ENCODE results near the gene SNPH. TPM values are rescaled to one million over a fixed set of nuclear protein-coding genes. Genes with fewer than 3 reads are reported as not detected.

Gene SNPH
- total RNA-seq, 4 donors from 2014 or later, result 1.5 to 2.0 (median 1.7) TPM

DNA sequence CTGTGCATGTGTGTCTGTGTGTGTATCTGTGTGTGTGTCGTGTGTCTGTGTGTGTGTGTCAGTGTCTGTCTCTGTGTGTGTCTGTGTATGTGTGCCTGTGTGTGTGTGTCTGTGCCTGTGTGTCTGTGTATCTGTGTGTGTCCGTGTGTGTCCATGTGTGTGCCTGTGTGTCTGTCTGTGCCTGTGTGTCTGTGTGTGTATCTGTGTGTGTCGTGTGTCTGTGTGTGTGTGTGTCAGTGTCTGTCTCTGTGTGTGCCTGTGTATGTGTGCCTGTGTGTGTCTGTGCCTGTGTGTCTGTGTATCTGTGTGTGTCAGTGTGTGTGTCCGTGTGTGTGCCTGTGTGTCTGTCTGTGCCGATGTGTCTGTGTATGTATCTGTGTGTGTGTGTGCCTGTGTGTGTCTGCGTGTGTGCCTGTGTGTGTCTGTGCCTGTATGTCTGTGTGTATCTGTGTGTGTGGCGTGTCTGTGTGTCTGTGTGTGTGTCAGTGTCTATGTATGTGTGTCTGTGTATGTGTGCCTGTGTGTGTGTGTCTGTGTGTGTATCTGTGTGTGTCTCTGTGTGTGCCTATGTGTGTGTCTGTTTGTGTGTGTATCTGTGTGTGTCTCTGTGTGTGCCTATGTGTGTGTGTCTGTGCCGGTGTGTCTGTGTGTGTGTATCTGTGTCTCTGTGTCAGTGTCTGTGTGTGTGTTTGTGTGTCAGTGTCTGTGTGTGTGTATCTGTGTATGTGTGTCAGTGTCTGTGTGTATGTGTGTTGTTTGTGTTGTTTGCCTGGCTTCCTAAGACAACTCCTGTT, 11.6 kb downstream of the SNPH start:
- TF ChIP-seq, protein P1, sequence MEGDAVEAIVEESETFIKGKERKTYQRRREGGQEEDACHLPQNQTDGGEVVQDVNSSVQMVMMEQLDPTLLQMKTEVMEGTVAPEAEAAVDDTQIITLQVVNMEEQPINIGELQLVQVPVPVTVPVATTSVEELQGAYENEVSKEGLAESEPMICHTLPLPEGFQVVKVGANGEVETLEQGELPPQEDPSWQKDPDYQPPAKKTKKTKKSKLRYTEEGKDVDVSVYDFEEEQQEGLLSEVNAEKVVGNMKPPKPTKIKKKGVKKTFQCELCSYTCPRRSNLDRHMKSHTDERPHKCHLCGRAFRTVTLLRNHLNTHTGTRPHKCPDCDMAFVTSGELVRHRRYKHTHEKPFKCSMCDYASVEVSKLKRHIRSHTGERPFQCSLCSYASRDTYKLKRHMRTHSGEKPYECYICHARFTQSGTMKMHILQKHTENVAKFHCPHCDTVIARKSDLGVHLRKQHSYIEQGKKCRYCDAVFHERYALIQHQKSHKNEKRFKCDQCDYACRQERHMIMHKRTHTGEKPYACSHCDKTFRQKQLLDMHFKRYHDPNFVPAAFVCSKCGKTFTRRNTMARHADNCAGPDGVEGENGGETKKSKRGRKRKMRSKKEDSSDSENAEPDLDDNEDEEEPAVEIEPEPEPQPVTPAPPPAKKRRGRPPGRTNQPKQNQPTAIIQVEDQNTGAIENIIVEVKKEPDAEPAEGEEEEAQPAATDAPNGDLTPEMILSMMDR (IDR thresholded peaks at IDR 0.05; ENCODE audit: low read depth), result no peak

GRCh38 chr20:1278993-1279392, 12.9 kb downstream of the SNPH start:
- TF ChIP-seq, protein P1 (IDR thresholded peaks at IDR 0.05; ENCODE audit: low read depth), result no peak

- TF ChIP-seq, protein P1 (IDR thresholded peaks at IDR 0.05; ENCODE audit: low read depth), result no peak
Measured at GRCh38 chr20:1280195-1281102, 14.4 kb downstream of the SNPH start.

DNA sequence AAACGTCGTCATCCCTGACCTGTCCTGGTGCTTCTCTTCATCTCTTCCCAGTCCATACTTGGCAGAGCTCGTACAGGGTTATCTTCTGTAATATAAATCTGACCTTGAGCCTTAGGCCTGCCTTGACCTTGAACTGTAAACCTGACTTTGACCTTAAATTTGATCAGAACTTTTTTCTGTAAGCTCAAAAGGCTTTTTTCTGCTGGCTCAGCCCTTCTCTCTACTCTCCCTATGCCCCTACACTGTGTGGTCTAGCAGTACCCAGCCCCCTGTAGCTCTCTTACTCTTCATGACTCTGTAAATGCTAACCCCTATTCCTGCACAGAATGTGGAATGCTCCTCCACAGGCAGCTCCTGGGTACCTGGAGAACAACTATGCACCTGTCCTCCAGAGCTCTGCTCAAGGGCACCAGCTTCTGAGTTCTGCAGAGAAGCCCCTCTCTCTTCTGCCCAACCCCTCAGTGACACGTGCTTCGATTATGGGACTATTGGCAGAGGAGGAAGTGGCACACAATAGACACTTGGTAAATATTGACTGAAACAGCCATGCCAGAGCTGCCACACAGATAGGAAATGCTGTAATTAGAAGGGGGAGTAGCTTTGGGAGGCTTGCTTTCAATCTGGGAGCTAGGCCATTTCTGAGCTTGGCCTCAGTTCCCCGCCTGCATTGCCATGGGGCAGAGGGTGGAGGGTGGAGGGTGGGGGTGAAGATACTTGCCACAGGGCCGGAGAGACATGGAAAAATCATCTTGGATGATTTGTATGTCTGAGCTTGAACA, 15.4 kb downstream of the SNPH start:
- TF ChIP-seq, protein P1 (IDR thresholded peaks at IDR 0.05; ENCODE audit: low read depth), result no peak

DNA sequence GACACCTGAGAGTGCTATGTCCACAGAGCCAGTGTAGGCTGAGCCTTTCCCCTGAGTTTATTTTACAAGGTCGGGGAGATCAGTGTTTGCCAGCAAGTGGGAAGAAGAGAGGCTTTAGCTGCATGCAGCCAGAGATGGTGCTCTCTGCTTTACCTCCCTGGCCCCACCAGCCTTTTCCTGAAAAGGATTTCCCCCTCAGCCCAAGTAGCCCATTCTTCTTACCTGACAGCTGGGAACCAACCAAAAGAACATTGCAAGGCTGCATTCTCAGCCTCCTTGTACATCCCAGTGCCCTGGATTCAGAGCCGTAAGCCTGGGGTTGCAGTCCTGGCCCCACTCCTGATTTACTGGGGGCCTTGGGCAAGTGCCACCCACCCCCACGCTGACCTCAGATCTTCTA, 16.9 kb downstream of the SNPH start:
- TF ChIP-seq, protein P1 (IDR thresholded peaks at IDR 0.05; ENCODE audit: low read depth), result no peak

DNA sequence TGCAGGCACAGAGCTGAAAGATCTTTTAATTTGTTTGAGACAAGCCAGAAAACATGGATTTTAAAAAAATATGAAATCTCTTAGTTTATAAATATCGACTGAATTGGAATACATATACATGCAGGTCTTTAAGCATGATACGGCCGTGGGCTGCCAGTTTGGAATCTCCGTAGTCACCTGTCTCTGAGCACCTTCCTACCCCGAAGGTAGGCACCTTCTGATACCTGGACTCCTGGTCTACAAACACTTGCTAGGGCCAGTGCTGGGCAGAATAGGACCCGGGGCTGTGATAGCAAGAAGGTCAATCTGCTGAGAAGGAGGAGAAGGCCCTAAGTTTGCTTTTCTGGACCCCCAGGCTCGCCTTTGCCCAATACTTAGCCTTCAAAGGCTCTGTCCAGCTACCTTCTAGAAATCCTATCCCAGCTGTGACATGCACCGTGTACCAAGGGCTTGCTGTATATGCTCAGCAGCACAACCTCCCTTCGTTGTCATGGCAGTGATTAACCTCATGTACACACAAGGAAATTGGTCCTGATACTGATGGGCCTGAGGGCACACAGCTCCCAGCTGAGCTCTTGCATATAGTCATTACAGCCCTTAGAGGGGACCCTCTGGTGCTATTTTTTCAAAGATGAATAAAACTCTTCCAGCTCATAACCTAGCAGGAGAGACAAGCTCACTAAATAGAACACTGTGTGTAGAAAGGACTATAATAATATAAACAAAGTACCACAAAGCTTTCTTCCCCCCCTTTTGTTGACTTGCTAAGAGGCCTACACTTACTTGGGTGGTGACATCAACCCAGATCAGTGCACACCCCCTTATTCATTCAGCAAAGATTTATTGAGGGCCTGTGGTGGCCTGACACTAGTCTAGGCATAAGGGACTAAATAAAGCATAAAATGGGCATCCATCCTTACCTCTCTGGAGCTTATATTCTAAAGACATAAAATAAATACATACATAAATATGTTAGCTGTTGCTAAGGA, 17.7 kb downstream of the SNPH start:
- TF ChIP-seq, protein P1 (IDR thresholded peaks at IDR 0.05; ENCODE audit: low read depth), result no peak

Data from subcutaneous adipose tissue (tissue), 4 donors.